GM21447 (cell line): ENCODE results near the gene LHX4.
"Not testable (repeated sequence)": the region's sequence is repeated elsewhere in the genome, so short reads cannot be mapped to it uniquely, and the experiment has no call there.

ENCODE experiments used
- ATAC-seq: cut with Tn5 transposase; IDR thresholded peaks from one replicate; pipeline ENCODE4 v1.9.1; 2021; ENCODE audit not compliant: unreplicated experiment

The LHX4 gene

GRCh38 chr1:180196436-180197003 is 33.5 kb upstream of the LHX4 start:
- no peak for ATAC-seq

DNA sequence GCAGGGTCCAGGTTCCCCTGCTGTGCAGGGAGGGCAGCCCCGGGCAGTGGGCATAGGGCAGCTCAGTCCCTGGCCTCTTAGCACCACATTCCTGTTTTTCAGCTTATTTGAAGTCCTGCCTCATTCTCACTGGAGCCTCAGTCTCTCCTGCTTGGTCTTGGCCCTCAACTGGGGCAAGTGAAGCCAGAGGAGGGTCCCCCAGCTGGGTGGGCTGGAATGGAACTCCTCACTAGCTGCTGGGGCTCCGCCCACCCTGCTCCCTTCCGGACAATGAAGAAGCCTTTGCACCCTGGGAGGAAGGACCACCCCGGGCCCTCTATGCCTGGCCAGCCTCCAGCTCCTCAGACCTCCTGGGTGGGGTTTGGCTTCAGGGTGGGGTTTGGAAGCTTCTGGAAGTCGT is 32.8 kb upstream of the LHX4 start:
- no peak for ATAC-seq

GRCh38 chr1:180198196-180198595 is 31.9 kb upstream of the LHX4 start:
- ATAC-seq = no peak

GRCh38 chr1:180198611-180199010 is 31.5 kb upstream of the LHX4 start:
- no peak for ATAC-seq

DNA sequence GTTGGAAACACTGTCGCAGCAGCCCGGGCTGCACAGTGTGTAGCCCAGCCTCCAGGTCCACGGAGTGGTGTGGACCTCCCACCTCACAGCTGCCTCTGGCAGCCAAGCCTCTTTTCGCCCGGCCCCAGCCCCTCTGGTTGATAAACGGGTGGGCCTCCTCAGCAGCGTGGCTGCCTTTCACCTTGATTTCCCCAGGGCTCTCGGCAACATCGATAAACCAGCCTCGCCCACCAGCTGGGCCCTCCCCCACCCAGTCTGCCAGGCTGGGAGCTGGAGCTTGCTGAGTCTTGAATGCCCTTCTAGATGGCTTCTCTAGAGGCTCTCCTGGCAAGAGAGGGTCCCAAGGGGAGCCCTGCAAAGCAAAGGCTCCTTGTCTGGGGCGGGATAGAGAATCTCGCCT is 31.0 kb upstream of the LHX4 start:
- no peak for ATAC-seq

DNA sequence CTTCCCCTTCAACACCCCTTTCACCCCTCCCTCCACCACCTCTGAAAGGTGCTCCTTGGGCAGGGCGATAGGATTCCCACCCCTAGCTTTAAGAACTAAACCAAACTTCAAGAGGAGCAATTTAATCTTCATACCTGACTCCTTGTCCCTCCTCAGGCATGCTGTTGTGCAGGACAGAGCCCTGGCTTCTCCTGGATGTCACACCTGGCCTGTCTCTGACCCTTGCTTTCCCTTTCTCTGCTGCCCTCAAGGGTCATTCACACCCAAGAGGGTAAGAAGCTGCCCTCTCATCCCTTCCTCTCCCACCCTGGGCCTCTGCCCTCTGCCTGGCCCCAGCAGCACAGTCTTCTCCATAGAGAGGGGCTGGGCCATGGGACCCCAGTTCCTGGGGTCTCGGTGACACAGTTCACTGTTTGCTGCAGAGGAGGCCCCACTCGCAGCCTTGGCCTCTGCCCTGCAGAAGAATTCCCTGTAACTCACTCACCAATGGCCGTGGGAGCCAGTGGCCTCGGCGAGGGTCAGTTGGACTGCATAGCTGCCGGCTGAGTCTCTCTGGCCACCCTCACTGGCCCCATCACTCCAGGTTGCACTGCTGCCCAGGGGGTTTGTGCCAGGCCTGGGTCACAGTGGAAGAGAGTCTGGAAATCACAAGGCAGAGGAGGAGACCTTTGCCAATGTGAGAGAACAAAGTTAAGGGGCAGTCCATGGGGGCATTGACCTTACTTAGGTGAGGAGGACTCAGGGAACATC is 28.4 kb upstream of the LHX4 start:
- no peak for ATAC-seq

DNA sequence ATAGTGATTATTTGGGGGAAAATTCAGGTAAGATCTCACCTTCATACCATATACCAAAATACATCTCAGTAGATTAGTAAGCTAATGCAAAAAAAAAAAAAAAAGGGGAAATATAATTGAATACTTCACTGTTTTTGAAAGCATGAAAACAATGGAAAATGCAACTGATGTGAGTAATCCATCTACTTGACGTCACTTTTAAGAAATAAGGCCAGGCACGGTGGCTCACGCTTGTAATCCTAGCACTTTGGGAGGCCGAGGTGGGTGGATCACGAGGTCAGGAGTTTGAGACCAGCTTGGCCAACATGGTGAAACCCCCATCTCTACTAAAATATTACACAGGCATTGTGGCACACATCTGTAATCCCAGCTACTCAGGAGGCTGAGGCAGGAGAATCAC is 27.5 kb upstream of the LHX4 start:
- ATAC-seq = not testable (repeated sequence)

DNA sequence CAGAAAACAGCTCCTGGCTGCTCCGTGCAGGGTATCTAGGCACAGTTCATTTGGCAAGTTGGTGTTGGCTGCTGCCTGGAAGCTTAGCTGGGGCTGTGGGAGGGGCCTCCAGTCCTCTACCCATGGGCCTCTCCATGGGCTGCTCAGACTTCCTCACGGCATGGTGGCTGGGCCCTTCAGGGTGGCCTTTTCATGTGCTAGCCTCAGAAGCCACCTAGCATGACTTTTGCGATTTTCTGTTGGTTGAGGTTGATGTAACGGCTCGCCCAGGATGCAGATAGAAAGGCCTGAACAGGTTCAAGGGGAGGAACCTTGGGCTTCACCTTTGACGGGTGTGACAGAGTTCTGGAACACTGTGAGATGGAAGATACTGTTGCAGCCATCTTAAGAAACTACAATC is 25.8 kb upstream of the LHX4 start:
- no peak for ATAC-seq

- ATAC-seq = no peak
Measured at GRCh38 chr1:180206581-180206980, 23.5 kb upstream of the LHX4 start.

DNA sequence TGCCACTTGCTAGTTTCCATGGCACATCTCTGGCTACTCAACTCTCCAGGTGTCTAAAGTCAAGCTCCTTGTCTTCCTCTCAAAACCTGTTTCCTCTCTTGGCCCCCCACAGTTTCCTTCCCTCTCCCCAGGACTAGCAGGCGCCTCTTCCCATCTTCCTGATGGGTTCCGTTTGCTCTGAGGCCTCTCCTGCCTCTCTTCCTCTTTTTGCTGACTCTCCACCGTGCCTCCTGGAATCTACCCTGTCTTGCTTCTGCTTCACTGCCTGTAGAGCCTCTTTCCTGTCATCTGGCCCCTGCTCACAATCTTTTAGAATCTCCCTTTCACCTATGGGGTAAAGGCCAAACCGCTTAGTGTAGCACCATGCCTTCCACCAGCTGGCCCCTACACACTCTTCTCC is 21.8 kb upstream of the LHX4 start:
- ATAC-seq = no peak

- ATAC-seq = no peak
Measured at GRCh38 chr1:180210008-180210620, 19.9 kb upstream of the LHX4 start.

- no peak for ATAC-seq
Measured at GRCh38 chr1:180211156-180211859, 18.8 kb upstream of the LHX4 start.

GRCh38 chr1:180211860-180212229 is 18.2 kb upstream of the LHX4 start:
- ATAC-seq = no peak

DNA sequence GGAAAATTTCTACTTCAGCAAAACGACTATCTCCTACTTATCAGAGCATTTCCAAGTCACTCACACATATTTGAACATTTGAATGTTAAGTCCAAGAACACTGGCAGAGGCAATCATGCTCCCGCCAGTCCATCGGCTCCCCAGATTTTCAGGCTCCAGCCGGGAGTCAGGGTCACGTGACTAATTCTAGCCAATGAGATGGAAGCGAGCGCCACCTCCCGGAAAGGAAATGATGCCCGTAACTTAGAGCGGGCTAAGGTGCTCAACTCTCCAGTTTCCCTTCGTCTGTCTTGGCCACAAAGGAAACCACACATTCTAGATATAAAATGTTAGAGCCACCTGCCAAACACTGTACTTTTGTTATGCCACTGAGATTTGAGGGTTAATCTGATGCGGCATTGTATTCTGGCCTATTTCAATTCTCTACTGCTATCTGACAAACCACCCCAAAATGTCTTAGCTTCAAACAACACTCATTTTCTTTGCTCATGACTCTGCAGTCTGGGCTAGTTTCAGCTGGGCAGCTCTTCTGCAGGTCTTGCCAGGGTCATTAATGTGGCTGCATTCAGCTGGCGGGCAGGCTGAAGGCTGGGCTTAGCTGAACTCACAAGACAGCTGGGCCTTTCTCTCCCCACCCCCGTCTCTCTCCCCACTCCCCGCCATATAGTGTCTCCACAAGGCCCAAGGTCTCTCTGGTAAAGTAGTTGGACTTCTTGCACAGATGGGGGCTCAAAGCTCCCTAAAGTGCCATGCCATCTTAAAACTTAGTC is 16.5 kb upstream of the LHX4 start:
- no peak for ATAC-seq

- no peak for ATAC-seq
Measured at GRCh38 chr1:180215856-180216625, 14.0 kb upstream of the LHX4 start.

GRCh38 chr1:180217006-180217405 is 13.1 kb upstream of the LHX4 start:
- ATAC-seq = no peak

DNA sequence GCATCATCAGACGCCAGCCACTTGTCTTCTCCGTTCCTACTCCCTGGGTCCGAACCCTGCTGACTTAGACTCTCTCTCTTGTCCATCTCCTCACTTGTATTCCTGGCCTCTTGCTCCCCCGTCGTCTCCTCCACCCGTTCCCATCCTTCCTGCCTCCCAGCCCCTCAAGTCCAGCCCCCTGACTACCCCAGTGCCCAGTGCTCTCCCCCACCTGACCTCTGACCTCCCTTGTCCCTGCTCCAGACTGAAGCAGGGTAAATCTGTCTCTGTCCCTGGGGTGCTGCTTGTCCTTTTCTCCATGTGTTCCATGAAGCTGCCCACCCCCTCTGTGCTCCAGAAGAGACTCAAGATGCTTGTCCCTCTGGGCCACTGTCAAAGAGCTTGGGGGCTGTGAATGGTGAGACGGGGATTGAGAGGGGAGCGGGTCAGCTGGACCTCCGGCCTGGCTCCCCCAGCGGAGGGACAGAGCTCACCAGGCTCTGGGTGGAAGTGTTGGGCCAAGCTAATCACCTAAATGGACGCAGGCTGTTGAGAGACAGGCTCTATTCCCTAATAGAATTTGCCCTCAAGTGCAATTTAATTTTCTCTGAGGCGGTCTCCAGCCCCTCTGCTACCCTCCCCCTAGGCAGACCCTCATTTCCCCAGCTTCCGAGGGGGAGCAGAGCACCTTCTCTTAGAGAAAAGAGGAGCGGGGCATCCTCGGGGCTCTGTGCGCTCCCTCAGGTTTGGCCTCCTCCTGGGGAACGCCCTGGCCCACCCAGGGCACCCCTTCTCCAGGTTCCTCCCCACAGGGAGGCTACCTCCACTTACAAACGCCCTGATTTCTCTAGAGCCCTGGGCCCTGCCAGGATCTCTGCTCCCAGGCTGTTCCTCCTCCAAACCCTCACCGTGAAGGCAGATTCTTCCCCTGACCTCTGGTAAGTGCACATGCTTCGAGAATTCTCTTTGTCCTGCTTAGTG is 11.0 kb upstream of the LHX4 start:
- no peak for ATAC-seq

- no peak for ATAC-seq
Measured at GRCh38 chr1:180219776-180220175, 10.3 kb upstream of the LHX4 start.

DNA sequence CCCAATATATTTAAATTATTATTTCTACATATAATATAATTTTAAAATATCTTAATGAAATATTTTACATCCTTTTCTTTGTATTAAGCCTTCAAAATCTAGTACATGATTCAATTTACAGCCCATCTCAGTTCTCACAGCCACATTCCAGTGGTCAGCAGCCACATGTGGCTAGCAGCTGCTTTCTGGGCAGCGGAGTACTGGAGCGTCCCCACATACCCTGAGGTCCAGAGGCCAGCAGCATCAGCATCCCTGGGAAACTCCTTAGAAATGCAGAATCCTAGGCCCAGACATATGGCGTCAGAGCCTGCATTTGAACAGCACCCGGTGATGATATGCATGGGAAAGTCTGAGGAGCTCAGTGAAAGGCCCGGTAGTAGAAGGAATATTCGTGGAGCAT is 8.6 kb upstream of the LHX4 start:
- no peak for ATAC-seq
